ENCODE results near the gene DCHS2.

The DCHS2 gene

DNA sequence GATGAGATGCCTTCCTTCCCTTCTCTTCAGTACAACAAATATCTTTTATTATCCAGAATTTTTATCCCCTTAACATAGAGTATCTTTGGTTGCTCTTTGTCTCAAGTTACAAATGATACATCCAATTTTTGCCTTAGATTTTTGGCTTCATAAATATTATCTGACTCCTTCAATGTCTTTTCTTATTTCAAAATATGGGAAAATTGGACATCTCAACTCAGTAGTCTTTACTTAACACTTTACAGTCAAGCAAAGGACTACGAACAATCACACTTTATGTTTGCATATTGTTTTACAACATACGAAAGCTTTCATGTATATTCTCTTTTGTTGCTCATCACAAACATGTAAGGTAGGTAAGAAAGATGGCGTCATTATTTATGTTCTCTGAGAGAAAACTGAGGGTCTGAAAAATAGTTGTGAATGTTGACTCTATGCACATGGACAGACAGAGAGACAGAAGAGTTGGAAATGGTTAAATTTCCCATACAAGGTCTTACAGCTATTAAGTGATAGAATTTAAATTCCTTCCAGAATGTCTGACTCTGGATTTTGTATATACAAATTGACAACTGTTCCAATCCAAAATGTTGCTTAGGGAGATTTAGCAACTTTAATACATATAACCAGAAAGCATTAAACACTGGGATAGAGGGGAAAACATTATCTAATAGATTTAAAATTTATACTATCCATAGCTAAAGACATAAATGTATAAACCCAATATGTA is 29.4 kb downstream of the DCHS2 start:
- Histone ChIP-seq H3K27me3 (ENCODE audit: control insufficient read depth, insufficient read depth, low read length) (no peaks in the 10 kb centered on the region), H3K4me3 (ENCODE audit: low read length) (no peak overlapping the region), H3K9me3 (ENCODE audit: control insufficient read depth, low read length) (no peaks in the 10 kb centered on the region), H3K9ac (ENCODE audit: low read length) (no peak overlapping the region), H3K4me1 (ENCODE audit: control insufficient read depth, insufficient read depth, low read length) (no peaks in the 10 kb centered on the region), H3K36me3 (ENCODE audit: control insufficient read depth, insufficient read depth, low read length) (no peaks in the 10 kb centered on the region)

DNA sequence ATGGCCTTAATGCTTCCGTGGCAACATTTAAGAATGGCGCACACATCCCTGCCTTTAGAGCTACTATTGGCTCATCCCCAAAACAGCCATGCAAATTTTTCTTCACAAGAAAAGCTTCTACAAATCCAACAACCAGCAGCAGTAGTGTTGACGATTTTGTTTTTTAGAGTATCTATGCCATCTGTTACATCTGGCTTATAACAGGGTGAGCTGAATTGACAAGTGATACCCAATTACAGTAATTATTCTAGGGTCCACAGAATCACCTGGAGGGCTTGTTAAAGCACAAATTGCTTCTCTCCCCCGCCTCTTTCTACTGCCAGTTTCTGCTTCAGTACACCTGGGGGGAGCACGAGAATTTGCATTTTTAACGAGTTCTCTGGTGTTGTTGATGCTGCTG is 34.1 kb downstream of the DCHS2 start:
- H3K36me3 ChIP-seq (ENCODE audit: control insufficient read depth, insufficient read depth, low read length): no peaks in the 10 kb centered on the region
- no peaks in the 10 kb centered on the region for H3K9me3 ChIP-seq (ENCODE audit: control insufficient read depth, low read length)
- no peaks in the 10 kb centered on the region for H3K27me3 ChIP-seq (ENCODE audit: control insufficient read depth, insufficient read depth, low read length)
- no peak overlapping the region for H3K9ac ChIP-seq (ENCODE audit: low read length)
- no peaks in the 10 kb centered on the region for H3K4me1 ChIP-seq (ENCODE audit: control insufficient read depth, insufficient read depth, low read length)
- no peak overlapping the region for H3K4me3 ChIP-seq (ENCODE audit: low read length)

GRCh38 chr4:154456889-154457288 is 34.7 kb downstream of the DCHS2 start:
- no peaks in the 10 kb centered on the region for H3K4me1 ChIP-seq (ENCODE audit: control insufficient read depth, insufficient read depth, low read length)
- H3K9ac ChIP-seq (ENCODE audit: low read length): no peak overlapping the region
- H3K36me3 ChIP-seq (ENCODE audit: control insufficient read depth, insufficient read depth, low read length): no peaks in the 10 kb centered on the region
- no peaks in the 10 kb centered on the region for H3K27me3 ChIP-seq (ENCODE audit: control insufficient read depth, insufficient read depth, low read length)
- no peak overlapping the region for H3K4me3 ChIP-seq (ENCODE audit: low read length)
- no peaks in the 10 kb centered on the region for H3K9me3 ChIP-seq (ENCODE audit: control insufficient read depth, low read length)

- Histone ChIP-seq H3K4me1 (ENCODE audit: control insufficient read depth, insufficient read depth, low read length) (no peaks in the 10 kb centered on the region), H3K36me3 (ENCODE audit: control insufficient read depth, insufficient read depth, low read length) (no peaks in the 10 kb centered on the region)
Measured at GRCh38 chr4:154456240-154456639, 35.4 kb downstream of the DCHS2 start.

DNA sequence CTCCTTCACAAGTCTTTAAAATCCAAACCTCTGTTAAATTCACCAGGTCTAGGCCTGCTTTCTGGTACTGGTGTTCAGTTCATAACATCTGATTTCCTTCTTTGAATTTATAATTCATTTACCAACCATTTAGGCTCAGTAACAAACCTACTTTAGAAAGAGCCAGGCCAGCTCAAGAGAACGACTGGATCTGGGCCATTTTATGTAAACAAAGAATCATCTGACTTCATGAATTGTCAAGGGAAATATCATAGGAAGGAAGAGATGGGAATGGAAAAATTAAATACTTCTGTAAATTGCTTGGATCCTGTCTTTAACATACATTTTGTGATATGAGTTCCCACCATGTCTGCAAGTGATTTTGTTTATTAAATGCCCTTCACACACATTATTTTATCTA is 36.5 kb downstream of the DCHS2 start:
- Histone ChIP-seq H3K4me3 (ENCODE audit: low read length) (no peak overlapping the region), H3K9ac (ENCODE audit: low read length) (no peak overlapping the region), H3K4me1 (ENCODE audit: control insufficient read depth, insufficient read depth, low read length) (no peaks in the 10 kb centered on the region), H3K27me3 (ENCODE audit: control insufficient read depth, insufficient read depth, low read length) (no peaks in the 10 kb centered on the region), H3K9me3 (ENCODE audit: control insufficient read depth, low read length) (no peaks in the 10 kb centered on the region), H3K36me3 (ENCODE audit: control insufficient read depth, insufficient read depth, low read length) (no peaks in the 10 kb centered on the region)

More at GRCh38 chr4:154456240-154456639, 35.4 kb downstream of the DCHS2 start:
- H3K4me3 ChIP-seq (ENCODE audit: low read length): no peak overlapping the region
- H3K27me3 ChIP-seq (ENCODE audit: control insufficient read depth, insufficient read depth, low read length): no peaks in the 10 kb centered on the region
- no peak overlapping the region for H3K9ac ChIP-seq (ENCODE audit: low read length)
- no peaks in the 10 kb centered on the region for H3K9me3 ChIP-seq (ENCODE audit: control insufficient read depth, low read length)

GRCh38 chr4:154454710-154455109 is 36.9 kb downstream of the DCHS2 start:
- H3K27me3 ChIP-seq (ENCODE audit: control insufficient read depth, insufficient read depth, low read length): no peaks in the 10 kb centered on the region
- no peak overlapping the region for H3K9ac ChIP-seq (ENCODE audit: low read length)
- no peak overlapping the region for H3K4me3 ChIP-seq (ENCODE audit: low read length)
- H3K4me1 ChIP-seq (ENCODE audit: control insufficient read depth, insufficient read depth, low read length): no peaks in the 10 kb centered on the region
- no peaks in the 10 kb centered on the region for H3K36me3 ChIP-seq (ENCODE audit: control insufficient read depth, insufficient read depth, low read length)
- H3K9me3 ChIP-seq (ENCODE audit: control insufficient read depth, low read length): no peaks in the 10 kb centered on the region

- H3K4me1 ChIP-seq (ENCODE audit: control insufficient read depth, insufficient read depth, low read length): no peaks in the 10 kb centered on the region
- H3K36me3 ChIP-seq (ENCODE audit: control insufficient read depth, insufficient read depth, low read length): no peaks in the 10 kb centered on the region
- no peak overlapping the region for H3K9ac ChIP-seq (ENCODE audit: low read length)
- no peaks in the 10 kb centered on the region for H3K27me3 ChIP-seq (ENCODE audit: control insufficient read depth, insufficient read depth, low read length)
- H3K4me3 ChIP-seq (ENCODE audit: low read length): no peak overlapping the region
- no peaks in the 10 kb centered on the region for H3K9me3 ChIP-seq (ENCODE audit: control insufficient read depth, low read length)
Measured at GRCh38 chr4:154452798-154453346, 38.7 kb downstream of the DCHS2 start.

DNA sequence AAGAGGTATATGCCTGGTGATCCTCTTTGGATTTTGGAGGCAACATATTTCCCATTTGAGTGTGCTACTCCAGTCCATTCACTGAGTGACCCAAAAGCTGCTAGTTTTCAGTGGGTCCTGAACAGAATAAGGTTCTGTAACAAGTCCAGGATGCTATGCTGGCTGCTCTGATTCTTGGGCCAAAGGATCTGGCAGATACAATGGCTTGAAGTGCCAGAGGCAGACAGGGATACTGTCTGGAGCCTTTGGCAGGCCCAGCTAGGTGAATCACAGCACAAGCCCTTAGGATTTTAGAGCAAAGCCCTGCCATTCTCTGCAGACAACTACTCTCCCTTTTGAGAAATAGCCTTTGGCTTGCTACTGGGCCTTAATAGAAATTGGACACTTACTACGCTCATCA is 40.6 kb downstream of the DCHS2 start:
- no peaks in the 10 kb centered on the region for H3K36me3 ChIP-seq (ENCODE audit: control insufficient read depth, insufficient read depth, low read length)
- no peaks in the 10 kb centered on the region for H3K9me3 ChIP-seq (ENCODE audit: control insufficient read depth, low read length)
- no peak overlapping the region for H3K4me3 ChIP-seq (ENCODE audit: low read length)
- H3K27me3 ChIP-seq (ENCODE audit: control insufficient read depth, insufficient read depth, low read length): no peaks in the 10 kb centered on the region
- H3K4me1 ChIP-seq (ENCODE audit: control insufficient read depth, insufficient read depth, low read length): no peaks in the 10 kb centered on the region
- H3K9ac ChIP-seq (ENCODE audit: low read length): no peak overlapping the region

DNA sequence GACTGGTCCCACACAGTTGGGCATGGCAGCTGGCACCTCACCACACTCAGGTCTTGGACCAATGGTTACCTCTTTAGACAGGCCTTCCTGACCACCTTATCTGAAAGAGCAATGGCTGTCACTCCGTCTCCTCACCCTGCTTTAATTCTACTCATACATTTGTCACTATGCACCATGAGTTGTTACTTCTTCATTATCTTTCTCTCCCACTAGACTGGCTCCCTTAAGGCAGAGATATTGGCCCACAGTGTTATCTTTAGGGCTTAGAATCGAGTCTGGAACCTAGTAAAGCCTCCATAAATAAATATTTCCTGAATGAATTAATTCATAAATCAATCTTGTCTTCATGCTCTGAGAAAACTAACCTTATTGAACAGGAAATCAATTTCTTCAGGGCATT is 46.6 kb downstream of the DCHS2 start:
- Histone ChIP-seq H3K4me3 (ENCODE audit: low read length) (no peak overlapping the region), H3K27me3 (ENCODE audit: control insufficient read depth, insufficient read depth, low read length) (no peaks in the 10 kb centered on the region), H3K9ac (ENCODE audit: low read length) (no peak overlapping the region), H3K4me1 (ENCODE audit: control insufficient read depth, insufficient read depth, low read length) (no peaks in the 10 kb centered on the region), H3K9me3 (ENCODE audit: control insufficient read depth, low read length) (no peaks in the 10 kb centered on the region), H3K36me3 (ENCODE audit: control insufficient read depth, insufficient read depth, low read length) (no peaks in the 10 kb centered on the region)

DNA sequence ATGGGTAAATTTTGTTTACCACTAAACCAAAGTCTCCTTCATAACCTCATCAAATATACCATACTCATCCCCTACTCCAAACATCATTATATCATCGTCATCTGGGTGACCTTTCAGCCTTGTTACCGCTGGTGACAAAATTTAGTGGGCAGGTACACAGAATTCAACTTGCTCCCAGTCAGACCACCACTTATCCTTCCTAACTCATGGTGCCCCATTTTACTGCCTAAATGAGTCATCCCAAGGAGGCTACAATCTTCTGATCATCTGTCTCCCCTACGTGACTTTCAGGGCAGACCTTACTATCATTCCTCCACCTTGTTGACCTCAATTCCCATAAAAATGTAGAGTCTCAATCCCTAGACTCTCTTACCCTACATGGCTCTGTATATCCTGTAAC is 49.6 kb downstream of the DCHS2 start:
- H3K36me3 ChIP-seq (ENCODE audit: control insufficient read depth, insufficient read depth, low read length): no peaks in the 10 kb centered on the region
- no peak overlapping the region for H3K4me3 ChIP-seq (ENCODE audit: low read length)

GRCh38 chr4:154441124-154441523 is 50.5 kb downstream of the DCHS2 start:
- H3K36me3 ChIP-seq (ENCODE audit: control insufficient read depth, insufficient read depth, low read length): no peaks in the 10 kb centered on the region
- no peaks in the 10 kb centered on the region for H3K4me1 ChIP-seq (ENCODE audit: control insufficient read depth, insufficient read depth, low read length)
- H3K27me3 ChIP-seq (ENCODE audit: control insufficient read depth, insufficient read depth, low read length): no peaks in the 10 kb centered on the region
- H3K9me3 ChIP-seq (ENCODE audit: control insufficient read depth, low read length): no peaks in the 10 kb centered on the region
- H3K9ac ChIP-seq (ENCODE audit: low read length): no peak overlapping the region
- H3K4me3 ChIP-seq (ENCODE audit: low read length): no peak overlapping the region

More for the DNA sequence above, 49.6 kb downstream of the DCHS2 start:
- no peak overlapping the region for H3K9ac ChIP-seq (ENCODE audit: low read length)
- no peaks in the 10 kb centered on the region for H3K4me1 ChIP-seq (ENCODE audit: control insufficient read depth, insufficient read depth, low read length)
- H3K9me3 ChIP-seq (ENCODE audit: control insufficient read depth, low read length): no peaks in the 10 kb centered on the region
- no peaks in the 10 kb centered on the region for H3K27me3 ChIP-seq (ENCODE audit: control insufficient read depth, insufficient read depth, low read length)

- Histone ChIP-seq H3K27me3 (ENCODE audit: control insufficient read depth, insufficient read depth, low read length) (no peaks in the 10 kb centered on the region), H3K36me3 (ENCODE audit: control insufficient read depth, insufficient read depth, low read length) (no peaks in the 10 kb centered on the region), H3K9ac (ENCODE audit: low read length) (no peak overlapping the region), H3K4me3 (ENCODE audit: low read length) (no peak overlapping the region), H3K4me1 (ENCODE audit: control insufficient read depth, insufficient read depth, low read length) (no peaks in the 10 kb centered on the region), H3K9me3 (ENCODE audit: control insufficient read depth, low read length) (no peaks in the 10 kb centered on the region)
Measured at GRCh38 chr4:154439224-154439623, 52.4 kb downstream of the DCHS2 start.

All from mucosa of stomach (tissue), 1 donor.